K562 (cell line): Measurements from ENCODE around the gene ATP6V0A4. TPM values are rescaled to one million over a fixed set of nuclear protein-coding genes. Genes with fewer than 3 reads are reported as not detected.

Experiments used
- ATAC-seq: fragments of 200-7000 bp; cut with Tn5 transposase; 3 replicates; pipeline ENCODE4 v1.9.1; 2020; ENCODE audit warnings: moderate library complexity
- BruUV-seq: library from RNA; stranded (reverse); fragments of 400-500 nt; replicated peaks from 2 replicates; lab custom pipeline; 2021; lab: Mats Ljungman, UMichigan
- CTCF ChIA-PET: fragments of 300-600 bp; formaldehyde crosslinking; extraction: SDS; loops from one replicate; lab custom pipeline; 2021; ENCODE audit warnings: low intra/inter-chr PET ratio; lab: Yijun Ruan, JAX
- POLR2A ChIA-PET: fragments of 300-600, 350-650 bp; sonication (Branson Sonifier 250); formaldehyde crosslinking; extraction: SDS; loops from one replicate; lab custom pipeline; 2021; ENCODE audit warnings: antibody characterized with exemption, inconsistent platforms; lab: Yijun Ruan, JAX
- DNase-seq, 4 experiments: peaks; one replicate each; pipeline versions ENCODE4 v3.0.0 to v3.0.0-alpha.2; 2011 to 2018; ENCODE audit warnings: low spot score in 3 of 4, mixed read lengths in 3 of 4; ENCODE audit errors: extremely low read depth in 1 of 4
- FAIRE-seq: peaks from 2 replicates; lab custom pipeline; 2011; peaks lifted over from hg19 to GRCh38; lab: Jason Lieb, UNC
- H2AFZ ChIP-seq: 2 replicates; pipeline ENCODE4 v1.6.0; 2011; ENCODE audit warnings: low read depth, low read length, control low read depth, inconsistent platforms
- H3K27ac ChIP-seq: fragments of 200-600 bp; 3 replicates; pipeline ENCODE4 v1.8.0; 2011; ENCODE audit warnings: low read depth, mild to moderate bottlenecking, control low read depth, inconsistent platforms, low read length, moderate library complexity, mixed read lengths; ENCODE audit errors: extremely low read depth
- H3K27me3 ChIP-seq, 2 experiments: fragments of 300-600 bp in 1 of 2; 2 replicates in 1 of 2; 3 replicates in 1 of 2; pipeline versions ENCODE4 v1.6.0 to v1.8.0; 2011; ENCODE audit warnings: inconsistent platforms in 2 of 2, low read length in 2 of 2, mild to moderate bottlenecking in 1 of 2, mixed read lengths in 1 of 2, moderate library complexity in 1 of 2; ENCODE audit not compliant: control insufficient read depth in 2 of 2, insufficient read depth in 2 of 2
- H3K36me3 ChIP-seq: fragments of 300-600 bp; 3 replicates; pipeline ENCODE4 v1.8.0; 2011; ENCODE audit warnings: mild to moderate bottlenecking, low read length, inconsistent platforms; ENCODE audit not compliant: control insufficient read depth, insufficient read depth
- H3K4me1 ChIP-seq, 2 experiments: fragments of 200-600 bp in 1 of 2; replicated peaks in 1 of 2; 2 replicates in 1 of 2; 3 replicates in 1 of 2; pipeline versions ENCODE4 v1.5.1 to v1.8.0; 2011; ENCODE audit warnings: inconsistent platforms in 2 of 2, low read length in 2 of 2, mild to moderate bottlenecking in 1 of 2, mixed read lengths in 1 of 2, moderate library complexity in 1 of 2; ENCODE audit not compliant: control insufficient read depth in 2 of 2, insufficient read depth in 2 of 2
- H3K4me2 ChIP-seq: 2 replicates; pipeline ENCODE4 v1.6.1; 2011; ENCODE audit warnings: low read length, control low read depth, inconsistent platforms, mixed read lengths; ENCODE audit not compliant: insufficient read depth
- H3K4me3 ChIP-seq: fragments of 200-600 bp; sonication (generic), shearing (Covaris generic); 2 replicates; pipeline ENCODE4 v1.5.1; 2016; ENCODE audit warnings: control low read depth, inconsistent platforms
- H3K79me2 ChIP-seq: fragments of 200-600 bp; 3 replicates; pipeline ENCODE4 v1.8.0; 2011; ENCODE audit warnings: low read length, inconsistent platforms; ENCODE audit not compliant: control insufficient read depth, insufficient read depth
- H3K9ac ChIP-seq, 2 experiments: 2 replicates each; pipeline versions ENCODE4 v1.6.0 to v1.6.1; 2011; ENCODE audit warnings: low read depth in 2 of 2, low read length in 2 of 2, control low read depth in 1 of 2, inconsistent platforms in 1 of 2, mild to moderate bottlenecking in 1 of 2, mixed read lengths in 1 of 2; ENCODE audit not compliant: insufficient read depth in 1 of 2
- H3K9me1 ChIP-seq: one replicate; pipeline ENCODE4 v1.6.0; 2011; ENCODE audit warnings: inconsistent platforms, mild to moderate bottlenecking, low read length, moderate library complexity; ENCODE audit not compliant: control insufficient read depth, insufficient read depth
- H3K9me3 ChIP-seq: replicated peaks from 2 replicates; pipeline ENCODE4 v1.5.1; 2011; ENCODE audit warnings: low read depth, low read length, inconsistent platforms; ENCODE audit not compliant: control insufficient read depth, insufficient read depth
- H4K20me1 ChIP-seq: replicated peaks from 2 replicates; pipeline ENCODE4 v1.6.1; 2011; ENCODE audit warnings: low read length, inconsistent platforms, mixed read lengths; ENCODE audit not compliant: control insufficient read depth, insufficient read depth
- ARID3A ChIP-seq: IDR thresholded peaks from 2 replicates; pipeline ENCODE4 v1.6.1; 2012; ENCODE audit warnings: low read depth, low read length, improper control_type of control experiment, borderline replicate concordance
- DACH1 ChIP-seq: fragments of 450-650 bp; IDR thresholded peaks from 2 replicates; pipeline ENCODE4 v1.6.1; 2018; ENCODE audit not compliant: partially characterized antibody
- ILK ChIP-seq: fragments of 450-650 bp; IDR thresholded peaks from 2 replicates; pipeline ENCODE4 v1.6.1; 2016; ENCODE audit warnings: missing genetic modification characterization, low read depth, mild to moderate bottlenecking, missing compliant biosample characterization, moderate library complexity, borderline replicate concordance
- IRF2 ChIP-seq: sonication (generic); formaldehyde crosslinking; IDR thresholded peaks from 2 replicates; pipeline ENCODE4 v1.8.1; 2022; ENCODE audit warnings: mild to moderate bottlenecking, missing genetic modification reagents
- NELFE ChIP-seq: IDR thresholded peaks from 2 replicates; pipeline ENCODE4 v1.6.1; 2011; ENCODE audit warnings: mild to moderate bottlenecking; ENCODE audit not compliant: insufficient read depth, insufficient read length
- POLR2G ChIP-seq: fragments of 200-400 bp; formaldehyde crosslinking; IDR thresholded peaks from 2 replicates; pipeline ENCODE4 v1.6.1; 2017; ENCODE audit warnings: low read depth, mild to moderate bottlenecking, antibody characterized with exemption, low read length, moderate library complexity
- PURB ChIP-seq: sonication (generic); formaldehyde crosslinking; IDR thresholded peaks from 2 replicates; pipeline ENCODE4 v1.9.0; 2021; ENCODE audit warnings: low read depth, mild to moderate bottlenecking, missing genetic modification reagents
- RCOR1 ChIP-seq, 2 experiments: IDR thresholded peaks; 2 replicates each; pipeline ENCODE4 v1.6.1; 2012; ENCODE audit warnings: low read depth in 2 of 2, low read length in 2 of 2, borderline replicate concordance in 1 of 2, improper control_type of control experiment in 1 of 2
- RFX1 ChIP-seq: fragments of 450-650 bp; IDR thresholded peaks from 2 replicates; pipeline ENCODE4 v1.6.1; 2016; ENCODE audit warnings: mild to moderate bottlenecking, moderate library complexity
- YY1 ChIP-seq, 3 experiments: IDR thresholded peaks; 2 replicates each; pipeline ENCODE4 v1.6.1; 2011; ENCODE audit warnings: low read length in 2 of 3, mild to moderate bottlenecking in 2 of 3, moderate library complexity in 2 of 3, borderline replicate concordance in 1 of 3, control low read depth in 1 of 3, low read depth in 1 of 3; ENCODE audit not compliant: insufficient read depth in 3 of 3, insufficient replicate concordance in 2 of 3, control insufficient read depth in 1 of 3, insufficient read length in 1 of 3; ENCODE audit errors: extremely low read depth in 1 of 3
- ZNF263 ChIP-seq: sonication (generic); formaldehyde crosslinking; IDR thresholded peaks from 2 replicates; pipeline ENCODE4 v1.8.0; 2022; ENCODE audit warnings: mild to moderate bottlenecking, missing genetic modification reagents, borderline replicate concordance
- ZNF3 ChIP-seq: fragments of 250-450 bp; sonication (Bioruptor Pico); IDR thresholded peaks from 2 replicates; pipeline ENCODE4 v1.5.0; 2021; ENCODE audit warnings: mild to moderate bottlenecking, moderate library complexity
- ZNF583 ChIP-seq: fragments of 250-450 bp; sonication (Bioruptor Pico); IDR thresholded peaks from 2 replicates; pipeline ENCODE4 v1.4.0; 2020
- WGBS: fragments of 100-300 bp; shearing (Covaris generic); methylation state at CpG from one replicate; pipeline ENCODE4 v1.1.6; 2016; ENCODE audit warnings: low coverage, mixed read lengths; ENCODE audit not compliant: insufficient coverage; ENCODE audit errors: missing lambda C conversion rate; 5-methylcytosine and 5-hydroxymethylcytosine counted together
- in situ Hi-C: fragments of 300-500 bp; cut with MboI; formaldehyde crosslinking; loops from 4 replicates; pipeline ENCODE4 v1.15.0; 2018; ENCODE audit warnings: inconsistent platforms, mixed read lengths
- intact Hi-C: fragments of 100-400 bp; cut with micrococcal nuclease; formaldehyde crosslinking; loops from 2 replicates; pipeline ENCODE4 v1.14.2; 2022
- polyA plus RNA-seq, 8 experiments: library from polyadenylated mRNA; depleted of rRNA in 4 of 8; stranded (reverse) in 5 of 8; unstranded in 3 of 8; fragments of >200 nt; fragmentation: Nextera tagmentation in 2 of 8; fragmentation: Illumina TruSeq in 1 of 8; extraction: Ambion mirVana in 2 of 8; extraction: Trizol in 1 of 8; gene quantifications; 2 replicates each; pipeline versions ENCODE4 v1.2.1 to v1.2.3, GENCODE V29; 2011 to 2014; ENCODE audit warnings: inconsistent platforms in 1 of 8, missing spikeins in 1 of 8
- total RNA-seq, 7 experiments: library from RNA; depleted of rRNA in 6 of 7; stranded (reverse); fragments of >200 nt in 6 of 7; fragmentation: Illumina TruSeq in 2 of 7; extraction: Trizol in 2 of 7; gene quantifications; 2 replicates each; pipeline versions ENCODE4 v1.2.1 to v1.2.3, GENCODE V29; 2011 to 2021; ENCODE audit warnings: low replicate concordance in 1 of 7

ATP6V0A4 gene
- total and polyA plus RNA-seq, 9 of the 15 experiments (the other 6 are each of a cell fraction or from before 2014, with no cell fraction given), result 0.03 TPM; not detected in 8

- no peaks in the 10 kb centered on the region for H3K79me2 ChIP-seq
- no peak overlapping the region for H3K27ac ChIP-seq
- no peaks in the 10 kb centered on the region for H3K4me1 ChIP-seq
- H3K36me3 ChIP-seq, result no peaks in the 10 kb centered on the region
- in situ Hi-C loops (no loop called here), intact Hi-C loops (no loop called here)
- no peaks in the 10 kb centered on the region for H3K9me1 ChIP-seq
- no peaks in the 10 kb centered on the region for H3K9me3 ChIP-seq
- H3K9ac ChIP-seq, result no peak overlapping the region
- peaks cover 15 to 18% of the 10 kb centered on the region in 2 experiments for H3K27me3 ChIP-seq
- no peak for DNase-seq
- no peaks in the 10 kb centered on the region for H4K20me1 ChIP-seq
- no peak overlapping the region for H3K4me3 ChIP-seq
- no peak overlapping the region for H2AFZ ChIP-seq
- ChIA-PET POLR2A (no interaction called here), CTCF (no interaction called here)
- no TSS peak for BruUV-seq
- no peak for ATAC-seq
- FAIRE-seq, result no peak
- no peak overlapping the region for H3K4me2 ChIP-seq
- 0% methylated on average over 4 of the region's 4 CpGs for WGBS
- TF ChIP-seq POLR2G (no peak), YY1 (IDR thresholded peaks at IDR 0.05; ENCODE audit: borderline replicate concordance in 1 of 3, control insufficient read depth in 1 of 3, extremely low read depth in 1 of 3, insufficient read depth in 3 of 3, insufficient read length in 1 of 3, insufficient replicate concordance in 2 of 3, low read depth in 1 of 3, low read length in 2 of 3) (no peak), NELFE (no peak), RFX1 (no peak), RCOR1 (IDR thresholded peaks at IDR 0.05; ENCODE audit: borderline replicate concordance in 1 of 2, low read depth in 2 of 2, low read length in 2 of 2) (no peak), PURB (CRISPR knock-in tag) (no peak), ZNF3 (no peak), ARID3A (no peak), ZNF263 (CRISPR knock-in tag) (no peak), ILK (tag) (no peak), ZNF583 (CRISPR knock-in tag) (no peak), DACH1 (no peak), IRF2 (CRISPR knock-in tag) (no peak)
These were observed 102.9 kb downstream of the ATP6V0A4 start for GRCh38 chr7:138695106-138695505.
